ENCODE data around the gene PKP1. TPM values are rescaled to one million over a fixed set of nuclear protein-coding genes. Genes with fewer than 3 reads are reported as not detected.

PKP1 gene
- total and polyA plus RNA-seq, 10 donors, result 0.04 to 0.10 (median 0.06) TPM; not detected in 7

DNA sequence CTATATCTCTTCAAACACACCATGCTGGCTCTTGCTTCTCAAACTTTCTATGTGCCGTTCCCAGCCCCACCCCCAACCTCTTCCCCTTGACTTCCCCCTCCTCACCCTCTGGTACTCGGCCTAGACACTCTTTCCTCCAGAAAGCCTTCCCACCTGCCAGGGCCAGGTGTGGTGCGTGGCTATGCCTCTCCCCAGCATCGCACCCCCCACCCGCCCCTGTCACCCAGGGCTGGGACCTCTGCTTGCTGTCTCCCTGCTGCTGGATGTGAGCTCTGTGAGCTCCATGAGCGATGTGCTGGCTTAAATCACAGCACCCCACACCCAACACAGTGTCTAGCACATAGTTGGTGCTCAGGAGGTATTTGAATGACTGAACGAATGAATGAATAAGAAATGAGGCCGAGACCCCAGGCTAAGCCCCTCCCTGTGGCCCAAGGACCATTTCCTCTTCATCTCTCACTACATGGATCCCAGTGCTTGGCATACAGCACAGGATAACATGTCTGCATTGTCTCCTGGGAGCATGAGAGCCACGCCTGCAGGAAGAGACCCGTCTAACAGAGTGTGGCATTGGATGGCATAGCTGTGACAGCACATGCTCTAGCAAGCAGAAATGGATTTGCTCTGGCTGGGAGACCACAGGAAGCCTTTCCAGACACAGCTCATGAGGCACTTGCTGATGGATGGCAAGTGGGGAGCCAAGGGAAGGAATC is 74.5 kb downstream of the PKP1 start:
- H3K27me3 ChIP-seq (replicated peaks in 1 of 7), result peaks cover 0 to 49% (median 0%) of the 10 kb centered on the region in 7 donors
- 67 to 76% (median 71%) methylated on average over 10 of the region's 10 CpGs for WGBS, 5 donors
- H3K36me3 ChIP-seq, result no peaks in the 10 kb centered on the region
- DNase-seq, result peak; percentile 55
- H3K4me1 ChIP-seq, result no peaks in the 10 kb centered on the region
- intact Hi-C loops (cut with DNase I; ENCODE audit: low total_unique reads), result no loop called here
- H3K9me3 ChIP-seq, result no peaks in the 10 kb centered on the region
- H3K27ac ChIP-seq, result no peak overlapping the region
- no peak overlapping the region for H3K4me3 ChIP-seq
- no peak for TF ChIP-seq POLR2AphosphoS5 (IDR thresholded peaks at IDR 0.05)
- TF ChIP-seq POLR2A (IDR thresholded peaks at IDR 0.05), result no peak
- TF ChIP-seq, protein P1, sequence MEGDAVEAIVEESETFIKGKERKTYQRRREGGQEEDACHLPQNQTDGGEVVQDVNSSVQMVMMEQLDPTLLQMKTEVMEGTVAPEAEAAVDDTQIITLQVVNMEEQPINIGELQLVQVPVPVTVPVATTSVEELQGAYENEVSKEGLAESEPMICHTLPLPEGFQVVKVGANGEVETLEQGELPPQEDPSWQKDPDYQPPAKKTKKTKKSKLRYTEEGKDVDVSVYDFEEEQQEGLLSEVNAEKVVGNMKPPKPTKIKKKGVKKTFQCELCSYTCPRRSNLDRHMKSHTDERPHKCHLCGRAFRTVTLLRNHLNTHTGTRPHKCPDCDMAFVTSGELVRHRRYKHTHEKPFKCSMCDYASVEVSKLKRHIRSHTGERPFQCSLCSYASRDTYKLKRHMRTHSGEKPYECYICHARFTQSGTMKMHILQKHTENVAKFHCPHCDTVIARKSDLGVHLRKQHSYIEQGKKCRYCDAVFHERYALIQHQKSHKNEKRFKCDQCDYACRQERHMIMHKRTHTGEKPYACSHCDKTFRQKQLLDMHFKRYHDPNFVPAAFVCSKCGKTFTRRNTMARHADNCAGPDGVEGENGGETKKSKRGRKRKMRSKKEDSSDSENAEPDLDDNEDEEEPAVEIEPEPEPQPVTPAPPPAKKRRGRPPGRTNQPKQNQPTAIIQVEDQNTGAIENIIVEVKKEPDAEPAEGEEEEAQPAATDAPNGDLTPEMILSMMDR (IDR thresholded peaks at IDR 0.05 in 8 of 11, conservative IDR thresholded peaks at IDR 0.05 in 3 of 11), result no peak

DNA sequence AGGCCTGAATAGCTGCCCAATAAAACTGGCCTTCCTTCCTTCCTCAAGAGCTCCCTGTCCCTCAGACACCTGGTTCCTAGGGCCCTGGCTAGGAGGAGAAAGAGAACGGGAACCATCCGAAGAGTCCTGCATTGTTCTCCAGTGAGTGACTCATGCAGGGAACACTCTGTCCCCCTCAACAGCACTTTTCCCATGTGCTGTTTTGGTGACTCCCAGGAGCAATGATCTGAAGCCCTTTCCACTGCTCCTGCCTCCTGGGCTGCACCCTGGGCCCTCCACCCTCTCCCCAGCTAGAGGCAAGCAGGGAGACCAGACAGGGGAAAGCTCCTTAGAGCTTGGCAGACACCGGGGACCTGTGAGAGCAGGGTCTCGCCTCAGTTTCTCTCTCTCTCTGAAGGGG is 75.3 kb downstream of the PKP1 start:
- Histone ChIP-seq H3K27me3 (replicated peaks in 1 of 7) (peaks cover 0 to 48% (median 0%) of the 10 kb centered on the region in 7 donors), H3K9me3 (no peaks in the 10 kb centered on the region), H3K4me3 (no peak overlapping the region), H3K27ac (no peak overlapping the region), H3K4me1 (no peaks in the 10 kb centered on the region), H3K36me3 (no peaks in the 10 kb centered on the region)
- no peak for TF ChIP-seq POLR2A (IDR thresholded peaks at IDR 0.05)
- TF ChIP-seq, protein P1 (IDR thresholded peaks at IDR 0.05 in 8 of 11, conservative IDR thresholded peaks at IDR 0.05 in 3 of 11), result no peak
- TF ChIP-seq POLR2AphosphoS5 (IDR thresholded peaks at IDR 0.05), result no peak
- intact Hi-C loops (cut with DNase I; ENCODE audit: low total_unique reads), result no loop called here
- 82 to 91% (median 89%) methylated on average over 4 of the region's 4 CpGs for WGBS, 5 donors
- DNase-seq, result peak; percentile 52

DNA sequence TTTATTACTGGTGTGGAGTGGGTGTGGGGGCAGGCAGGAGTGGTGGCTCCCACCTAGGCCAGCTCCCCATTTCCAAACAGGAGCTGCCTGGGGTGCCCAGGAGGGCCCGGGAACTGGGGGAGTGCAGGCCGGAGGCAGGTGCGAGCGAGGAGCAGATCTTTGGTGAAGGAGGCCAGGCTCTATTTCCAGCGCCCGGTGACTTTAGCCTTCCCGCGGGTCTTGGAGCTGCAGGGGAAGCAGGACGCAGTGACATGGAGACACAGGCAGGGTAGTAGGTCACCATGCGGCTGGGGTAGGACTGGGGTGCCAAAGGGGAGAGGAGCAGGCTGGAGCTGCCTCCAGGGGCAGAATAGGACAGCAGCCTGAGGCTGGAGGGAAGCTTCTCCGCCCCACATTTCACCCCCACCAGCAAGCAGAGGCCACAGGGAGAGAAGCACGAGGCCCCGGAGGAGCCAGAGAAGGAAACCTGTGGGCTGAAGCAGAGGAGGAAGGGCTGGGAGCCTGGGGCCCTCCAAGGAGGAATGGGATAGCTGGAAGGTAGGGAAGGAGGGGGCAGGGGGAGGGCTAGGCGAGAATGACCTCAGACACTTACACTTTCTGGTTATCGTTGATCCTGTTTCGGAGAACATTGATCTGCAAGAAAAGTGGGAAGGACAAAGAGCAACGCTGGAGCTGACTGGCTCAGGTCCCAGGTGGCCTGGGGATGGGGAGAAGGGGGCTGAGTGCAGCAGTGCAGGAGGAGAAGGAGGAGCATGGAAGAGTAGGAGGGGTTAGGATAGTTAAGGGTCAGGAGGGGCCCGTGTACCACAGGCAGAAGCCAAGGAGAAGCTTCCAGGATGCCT is 75.9 kb downstream of the PKP1 start:
- Histone ChIP-seq H3K4me1 (no peaks in the 10 kb centered on the region), H3K9me3 (no peaks in the 10 kb centered on the region), H3K4me3 (no peak overlapping the region), H3K36me3 (no peaks in the 10 kb centered on the region), H3K27ac (no peak overlapping the region), H3K27me3 (replicated peaks in 1 of 7) (peaks cover 0 to 45% (median 0%) of the 10 kb centered on the region in 7 donors)
- intact Hi-C loops (cut with DNase I; ENCODE audit: low total_unique reads), result no loop called here
- TF ChIP-seq POLR2AphosphoS5 (IDR thresholded peaks at IDR 0.05) (no peak), POLR2A (IDR thresholded peaks at IDR 0.05) (no peak)
- TF ChIP-seq, protein P1 (IDR thresholded peaks at IDR 0.05 in 8 of 11, conservative IDR thresholded peaks at IDR 0.05 in 3 of 11), result no peak
- 77 to 81% (median 77%) methylated on average over 18 of the region's 18 CpGs for WGBS, 5 donors
- DNase-seq, result peak; percentile 62

DNA sequence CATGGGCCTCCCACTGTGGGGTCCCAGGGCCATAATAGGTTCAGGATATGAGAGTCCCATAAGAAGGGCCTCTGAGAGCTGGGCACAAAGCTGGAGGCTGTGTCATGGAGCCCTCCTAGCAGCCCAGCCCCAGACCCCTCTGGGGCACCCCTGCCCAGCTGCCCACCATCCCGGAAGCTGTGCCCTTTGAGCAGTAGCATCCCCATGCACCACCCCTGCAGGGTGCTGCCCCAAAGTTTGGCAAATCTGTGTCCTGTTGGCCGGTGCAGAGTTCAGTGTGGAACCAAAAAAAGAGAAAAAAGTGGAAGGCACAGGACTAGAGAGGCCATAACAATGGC is 76.5 kb downstream of the PKP1 start:
- WGBS, 5 donors, result 79 to 89% (median 81%) methylated on average over 2 of the region's 2 CpGs
- TF ChIP-seq, protein P1 (IDR thresholded peaks at IDR 0.05 in 8 of 11, conservative IDR thresholded peaks at IDR 0.05 in 3 of 11), result no peak
- TF ChIP-seq POLR2AphosphoS5 (IDR thresholded peaks at IDR 0.05) (no peak), POLR2A (IDR thresholded peaks at IDR 0.05) (no peak)
- intact Hi-C loops (cut with DNase I; ENCODE audit: low total_unique reads), result loop anchor here (5.0 kb wide), 1 partner anchor 103 kb away; no protein-coding TSS in a partner anchor
- Histone ChIP-seq H3K4me1 (no peaks in the 10 kb centered on the region), H3K27ac (no peak overlapping the region), H3K9me3 (no peaks in the 10 kb centered on the region), H3K36me3 (no peaks in the 10 kb centered on the region), H3K27me3 (replicated peaks in 1 of 7) (peaks cover 0 to 39% (median 0%) of the 10 kb centered on the region in 7 donors), H3K4me3 (no peak overlapping the region)
- peak; percentile 55 for DNase-seq
